HepG2 (cell line): Measurements from ENCODE around the gene AGAP3. TPM values are rescaled to one million over a fixed set of nuclear protein-coding genes. Genes with fewer than 3 reads are reported as not detected.

Source experiments
- ATAC-seq: fragments of 200-7000 bp; cut with Tn5 transposase; 3 replicates; pipeline ENCODE4 v1.9.1; 2020; ENCODE audit warnings: mild to moderate bottlenecking, moderate library complexity
- BruUV-seq: library from RNA; stranded (reverse); fragments of 400-500 nt; replicated peaks from 2 replicates; lab custom pipeline; 2021; lab: Mats Ljungman, UMichigan
- CTCF ChIA-PET: fragments of 300-600 bp; formaldehyde crosslinking; extraction: SDS; loops from one replicate; lab custom pipeline; 2021; ENCODE audit warnings: low total read pairs, inconsistent platforms, low intra/inter-chr PET ratio; lab: Yijun Ruan, JAX
- POLR2A ChIA-PET: fragments of 350-600 bp; sonication (Branson Sonifier 250); formaldehyde crosslinking; loops from one replicate; lab custom pipeline; 2020; ENCODE audit warnings: antibody characterized with exemption, inconsistent platforms; lab: Yijun Ruan, JAX
- DNase-seq: peaks from one replicate; pipeline ENCODE4 v3.0.0-alpha.2; 2015; ENCODE audit warnings: low spot score
- FAIRE-seq: peaks from 3 replicates; lab custom pipeline; 2011; peaks lifted over from hg19 to GRCh38; lab: Jason Lieb, UNC
- H2AFZ ChIP-seq: one replicate; pipeline ENCODE4 v1.6.1; 2011; ENCODE audit warnings: low read length, inconsistent platforms
- H3K27ac ChIP-seq: fragments of 300-600 bp; 3 replicates; pipeline ENCODE4 v1.8.0; 2011; ENCODE audit warnings: mixed run types, mild to moderate bottlenecking, mixed read lengths, low read length, inconsistent platforms; ENCODE audit not compliant: insufficient read depth; ENCODE audit errors: extremely low read length
- H3K27me3 ChIP-seq, 2 experiments: fragments of 200-600 bp in 1 of 2; 2 replicates in 1 of 2; 3 replicates in 1 of 2; pipeline versions ENCODE4 v1.6.0 to v1.8.0; 2011; ENCODE audit warnings: low read length in 2 of 2, mild to moderate bottlenecking in 2 of 2, moderate library complexity in 2 of 2, inconsistent platforms in 1 of 2; ENCODE audit not compliant: insufficient read depth in 2 of 2, control insufficient read depth in 1 of 2
- H3K36me3 ChIP-seq, 2 experiments: fragments of 200-600 bp in 1 of 2; replicated peaks in 1 of 2; 2 replicates in 1 of 2; 3 replicates in 1 of 2; pipeline versions ENCODE4 v1.5.1 to v1.8.0; 2011; ENCODE audit warnings: low read length in 2 of 2, inconsistent platforms in 1 of 2; ENCODE audit not compliant: insufficient read depth in 2 of 2, control insufficient read depth in 1 of 2
- H3K4me1 ChIP-seq: 2 replicates; pipeline ENCODE4 v1.5.1; 2012; ENCODE audit warnings: low read length, inconsistent platforms; ENCODE audit not compliant: insufficient read depth
- H3K4me2 ChIP-seq: 2 replicates; pipeline ENCODE4 v1.6.0; 2011; ENCODE audit warnings: low read depth, low read length, inconsistent platforms
- H3K4me3 ChIP-seq, 3 experiments: fragments of 200-600 bp in 1 of 3; sonication (generic), shearing (Covaris generic) in 1 of 3; replicated peaks in 1 of 3; 2 replicates each; pipeline ENCODE4 v1.5.1; 2011 to 2016; ENCODE audit warnings: low read length in 3 of 3, inconsistent platforms in 2 of 3, low read depth in 2 of 3, mild to moderate bottlenecking in 2 of 3, control low read depth in 1 of 3, mixed read lengths in 1 of 3; ENCODE audit not compliant: insufficient read depth in 1 of 3
- H3K79me2 ChIP-seq: one replicate; pipeline ENCODE4 v1.6.1; 2011; ENCODE audit warnings: low read length, inconsistent platforms; ENCODE audit not compliant: insufficient read depth
- H3K9ac ChIP-seq: 2 replicates; pipeline ENCODE4 v1.6.0; 2011; ENCODE audit warnings: mild to moderate bottlenecking, low read depth, low read length, inconsistent platforms; ENCODE audit not compliant: insufficient read depth
- H3K9me3 ChIP-seq: 2 replicates; pipeline ENCODE4 v1.5.1; 2012; ENCODE audit warnings: mild to moderate bottlenecking, low read length
- H4K20me1 ChIP-seq: 2 replicates; pipeline ENCODE4 v1.6.0; 2011; ENCODE audit warnings: inconsistent platforms, mild to moderate bottlenecking, low read length, moderate library complexity; ENCODE audit not compliant: insufficient read depth
- DNMT3B ChIP-seq: conservative IDR thresholded peaks from 2 replicates; pipeline ENCODE4 v1.6.1; 2016; ENCODE audit warnings: missing biosample characterization, control low read depth
- MNT ChIP-seq: fragments of 450-650 bp; IDR thresholded peaks from 2 replicates; pipeline ENCODE4 v1.6.1; 2016
- ZHX1 ChIP-seq: sonication (generic); formaldehyde crosslinking; IDR thresholded peaks from 2 replicates; pipeline ENCODE4 v1.8.1; 2022; ENCODE audit warnings: low read depth, mild to moderate bottlenecking, missing genetic modification reagents
- ZNF337 ChIP-seq: sonication (generic); formaldehyde crosslinking; IDR thresholded peaks from 2 replicates; pipeline ENCODE4 v1.5.1; 2020; ENCODE audit warnings: missing genetic modification reagents, low read depth, mild to moderate bottlenecking, borderline replicate concordance
- WGBS: methylation state at CpG from one replicate; pipeline ENCODE4 v1.1.6; 2017; ENCODE audit warnings: low lambda C conversion rate; 5-methylcytosine and 5-hydroxymethylcytosine counted together
- in situ Hi-C: cut with HindIII; loops from 2 replicates; pipeline ENCODE4 v1.10.0; 2017; ENCODE audit warnings: low pct_unique_long_range_greater_than_20kb; ENCODE audit not compliant: extremely low pct_ligation_motif_present
- intact Hi-C: fragments of 100-400 bp; cut with micrococcal nuclease; formaldehyde crosslinking; loops from one replicate; pipeline ENCODE4 v1.10.0; 2022; ENCODE audit not compliant: unreplicated experiment
- polyA plus RNA-seq, 8 experiments: library from polyadenylated mRNA; depleted of rRNA in 3 of 8; stranded (reverse) in 7 of 8; unstranded in 1 of 8; fragments of >200 nt; fragmentation: Illumina TruSeq in 4 of 8; extraction: Trizol in 4 of 8; gene quantifications; 2 replicates each; pipeline versions ENCODE4 v1.2.1 to v1.2.3, GENCODE V29; 2011 to 2016; ENCODE audit warnings: low read depth in 4 of 8, missing spikeins in 1 of 8, mixed read lengths in 1 of 8; ENCODE audit not compliant: insufficient read depth in 1 of 8
- total RNA-seq, 5 experiments: library from RNA; depleted of rRNA; stranded (reverse); fragments of >200 nt; fragmentation: Illumina TruSeq; extraction: Trizol; gene quantifications; 2 replicates each; pipeline ENCODE4 v1.2.3, GENCODE V29; 2016; ENCODE audit warnings: low read depth in 1 of 5

AGAP3 gene
- total and polyA plus RNA-seq, 2 of the 13 experiments (the other 11 are each of a cell fraction or from before 2014, with no cell fraction given): 31.3 to 61.4 TPM

GRCh38 chr7:151181011-151181431, 94.7 kb downstream of the AGAP3 start:
- Histone ChIP-seq H3K79me2 (no peaks in the 10 kb centered on the region), H3K36me3 (no peaks in the 10 kb centered on the region), H4K20me1 (no peaks in the 10 kb centered on the region), H3K27ac (no peak overlapping the region), H3K9me3 (no peaks in the 10 kb centered on the region), H3K4me2 (no peak overlapping the region), H3K4me1 (no peaks in the 10 kb centered on the region)
- POLR2A ChIA-PET: no interaction called here
- FAIRE-seq: no peak
- TF ChIP-seq DNMT3B (CRISPR knock-in tag) (no peak), MNT (peak; percentile 79), ZHX1 (CRISPR knock-in tag) (no peak), ZNF337 (CRISPR knock-in tag) (no peak)
- TF ChIP-seq, all 625 proteins: peak for 1
- Histone ChIP-seq H3K9ac (no peak overlapping the region), H3K27me3 (peaks cover 2 to 51% of the 10 kb centered on the region in 2 experiments; a peak in 3 of 5 replicates), H3K4me3 (no peak overlapping the region), H2AFZ (no peak overlapping the region)
- CTCF ChIA-PET: no interaction called here
- intact Hi-C loops: no loop called here
- DNase-seq: no peak
- in situ Hi-C loops: no loop called here
- peak; percentile 25; the same call in 2 of the 3 replicates for ATAC-seq
- no TSS peak for BruUV-seq
- WGBS: no CpG with 5 or more reads among the region's 22 CpGs
